OCI-LY7 (cell line): ENCODE measurements around the gene LTO1. TPM values are rescaled to one million over a fixed set of nuclear protein-coding genes. Genes with fewer than 3 reads are reported as not detected.

ENCODE experiments used
- BruUV-seq: library from RNA; stranded (reverse); fragments of 400-500 nt; replicated peaks from 2 replicates; lab custom pipeline; 2021; lab: Mats Ljungman, UMichigan
- CTCF ChIA-PET: fragments of 300-600 bp; sonication (Branson Sonifier 250); formaldehyde crosslinking; loops from one replicate; lab custom pipeline; 2022; ENCODE audit warnings: antibody characterized with exemption; ENCODE audit not compliant: unreplicated experiment; lab: Charles Lee
- POLR2A ChIA-PET: fragments of 300-600 bp; sonication (Branson Sonifier 250); formaldehyde crosslinking; loops from one replicate; lab custom pipeline; 2022; ENCODE audit warnings: antibody characterized with exemption; lab: Charles Lee
- DNase-seq: peaks from one replicate; pipeline ENCODE4 v3.0.0-alpha.2; 2015; ENCODE audit warnings: low spot score
- H2AFZ ChIP-seq: fragments of 200-600 bp; sonication (generic), shearing (Covaris generic); 2 replicates; pipeline ENCODE4 v1.6.1; 2014; ENCODE audit warnings: mild to moderate bottlenecking, antibody characterized with exemption, low read length, moderate library complexity
- H3K27ac ChIP-seq: fragments of 200-600 bp; sonication (generic); 2 replicates; pipeline ENCODE4 v1.5.1; 2014; ENCODE audit warnings: mixed run types, low read depth, mild to moderate bottlenecking, moderate library complexity, low read length, inconsistent platforms; ENCODE audit not compliant: poor library complexity, severe bottlenecking
- H3K36me3 ChIP-seq: fragments of 200-600 bp; sonication (generic); 2 replicates; pipeline ENCODE4 v1.6.1; 2014; ENCODE audit warnings: mild to moderate bottlenecking, antibody characterized with exemption, low read length, moderate library complexity, mixed read lengths; ENCODE audit not compliant: insufficient read depth
- H3K4me1 ChIP-seq: fragments of 200-600 bp; sonication (generic); 2 replicates; pipeline ENCODE4 v1.5.1; 2014; ENCODE audit warnings: mild to moderate bottlenecking, low read length; ENCODE audit not compliant: insufficient read depth, poor library complexity, severe bottlenecking
- H3K4me2 ChIP-seq: fragments of 200-600 bp; sonication (generic); 2 replicates; pipeline ENCODE4 v1.6.1; 2014; ENCODE audit warnings: mild to moderate bottlenecking, low read length
- H3K4me3 ChIP-seq: fragments of 200-600 bp; sonication (generic); 2 replicates; pipeline ENCODE4 v1.5.1; 2014; ENCODE audit warnings: mild to moderate bottlenecking, low read depth, low read length; ENCODE audit not compliant: poor library complexity, severe bottlenecking
- H3K79me2 ChIP-seq: fragments of 200-600 bp; sonication (generic); 2 replicates; pipeline ENCODE4 v1.6.1; 2016; ENCODE audit warnings: low read depth, mild to moderate bottlenecking, low read length, moderate library complexity, mixed read lengths; ENCODE audit not compliant: insufficient read depth
- H3K9me2 ChIP-seq: fragments of 200-600 bp; sonication (generic); 2 replicates; pipeline ENCODE4 v1.6.1; 2016; ENCODE audit warnings: mild to moderate bottlenecking, low read length, mixed read lengths; ENCODE audit not compliant: insufficient read depth
- H3K9me3 ChIP-seq: fragments of 200-600 bp; sonication (generic); 2 replicates; pipeline ENCODE4 v1.6.1; 2014; ENCODE audit warnings: mild to moderate bottlenecking, mixed run types, low read length, mixed read lengths
- H4K20me1 ChIP-seq: fragments of 200-600 bp; sonication (generic); 2 replicates; pipeline ENCODE4 v1.6.1; 2014; ENCODE audit warnings: mild to moderate bottlenecking, antibody characterized with exemption, low read length, moderate library complexity, mixed read lengths; ENCODE audit not compliant: insufficient read depth
- CTCF ChIP-seq: fragments of 200-600 bp; sonication (generic); conservative IDR thresholded peaks from 2 replicates; pipeline ENCODE4 v1.5.1; 2014; ENCODE audit warnings: mild to moderate bottlenecking, antibody characterized with exemption, low read length, moderate library complexity, mixed read lengths
- EZH2phosphoT487 ChIP-seq: fragments of 200-600 bp; sonication (generic); IDR thresholded peaks from 2 replicates; pipeline ENCODE4 v1.6.1; 2018; ENCODE audit warnings: low read depth, borderline replicate concordance, mild to moderate bottlenecking, mixed run types, antibody characterized with exemption, low read length, moderate library complexity, mixed read lengths
- intact Hi-C: fragments of 100-400 bp; cut with micrococcal nuclease; formaldehyde crosslinking; loops from one replicate; pipeline ENCODE4 v1.10.0; 2022; ENCODE audit not compliant: unreplicated experiment
- total RNA-seq, 2 experiments: library from RNA; depleted of rRNA in 1 of 2; stranded (reverse); fragments of >200 nt in 1 of 2; shearing (Covaris generic) in 1 of 2; gene quantifications; 2 replicates each; pipeline ENCODE4 v1.2.3, GENCODE V29; 2014 to 2022

Gene LTO1
- total RNA-seq, 2 experiments from 2014 or later, result 28.8 to 35.9 TPM

GRCh38 chr11:69704508-69705253 lies 29.5 kb upstream of the LTO1 start:
- no peak for DNase-seq
- POLR2A ChIA-PET, result no interaction called here
- Histone ChIP-seq H4K20me1 (no peaks in the 10 kb centered on the region), H3K27ac (no peak overlapping the region), H3K9me3 (no peaks in the 10 kb centered on the region), H3K4me2 (no peak overlapping the region), H3K9me2 (no peaks in the 10 kb centered on the region), H2AFZ (no peak overlapping the region), H3K4me3 (no peak overlapping the region), H3K79me2 (no peaks in the 10 kb centered on the region), H3K4me1 (no peaks in the 10 kb centered on the region), H3K36me3 (no peaks in the 10 kb centered on the region)
- intact Hi-C loops, result no loop called here
- CTCF ChIA-PET, result no interaction called here
- TF ChIP-seq EZH2phosphoT487 (no peak), CTCF (no peak)
- no TSS peak for BruUV-seq

GRCh38 chr11:69703768-69704507 lies 28.8 kb upstream of the LTO1 start, which contains the start of gene FGF19:
TSS of gene FGF19 (minus strand) at chr11:69704022. CDS start at chr11:69703876, 146 bp downstream.
- H3K4me2 ChIP-seq, result no peak within 1 kb of the TSS
- no peak for TF ChIP-seq CTCF
- TF ChIP-seq EZH2phosphoT487, result no peak
- intact Hi-C loops, result no loop called here

GRCh38 chr11:69703453-69703767 lies 28.3 kb upstream of the LTO1 start:
- no TSS peak for BruUV-seq
- Histone ChIP-seq H4K20me1 (no peaks in the 10 kb centered on the region), H3K9me3 (no peaks in the 10 kb centered on the region), H3K36me3 (no peaks in the 10 kb centered on the region), H3K79me2 (no peaks in the 10 kb centered on the region), H2AFZ (no peak overlapping the region), H3K9me2 (no peaks in the 10 kb centered on the region), H3K4me3 (no peak overlapping the region), H3K27ac (no peak overlapping the region), H3K4me2 (no peak overlapping the region), H3K4me1 (peaks cover 9% of the 10 kb centered on the region)
- intact Hi-C loops, result no loop called here
- TF ChIP-seq CTCF (no peak), EZH2phosphoT487 (no peak)
- ChIA-PET CTCF (no interaction called here), POLR2A (no interaction called here)
- DNase-seq, result no peak

More at GRCh38 chr11:69703768-69704507, 28.8 kb upstream of the LTO1 start, which contains the start of gene FGF19:
- Histone ChIP-seq H2AFZ (no peak within 1 kb of the TSS), H3K9me3 (no peaks in the 10 kb centered on the region), H3K27ac (no peak within 1 kb of the TSS), H3K4me1 (peaks cover 6% of the 10 kb centered on the region), H4K20me1 (no peaks in the 10 kb centered on the region), H3K9me2 (no peaks in the 10 kb centered on the region), H3K4me3 (no peak within 1 kb of the TSS), H3K36me3 (no peaks in the 10 kb centered on the region), H3K79me2 (no peaks in the 10 kb centered on the region)
- DNase-seq, result no peak
- BruUV-seq, result no TSS peak
- ChIA-PET CTCF (no interaction called here), POLR2A (no interaction called here)
